Pons (tissue), 1 donor: ENCODE results near the gene SGTB.

ENCODE experiments used
- DNase-seq: peaks from one replicate; pipeline ENCODE4 v3.0.0-alpha.2; 2016; ENCODE audit warnings: low spot score

Gene SGTB

GRCh38 chr5:65721720-65722574 lies at the start of gene SGTB, which contains the start of gene NLN:
TSS of gene SGTB (minus strand) at chr5:65722109. CDS start at chr5:65720807, 1,302 bp downstream.
TSS of gene NLN (plus strand) at chr5:65722205. CDS start at chr5:65722374, 169 bp downstream.
- DNase-seq, result peak; percentile 77

GRCh38 chr5:65771266-65771665 lies 49.4 kb upstream of the SGTB start:
- DNase-seq, result peak; percentile 87

- no peak for DNase-seq
Observed at GRCh38 chr5:65769539-65769938, 47.6 kb upstream of the SGTB start.

GRCh38 chr5:65768723-65769346 lies 46.9 kb upstream of the SGTB start:
- no peak for DNase-seq

GRCh38 chr5:65767565-65767964 lies 45.7 kb upstream of the SGTB start:
- no peak for DNase-seq

- DNase-seq, result no peak
Observed at GRCh38 chr5:65766781-65767180, 44.9 kb upstream of the SGTB start.

- DNase-seq, result no peak
Observed at GRCh38 chr5:65766175-65766574, 44.3 kb upstream of the SGTB start.

- no peak for DNase-seq
Observed at GRCh38 chr5:65765582-65765981, 43.7 kb upstream of the SGTB start.

GRCh38 chr5:65762234-65762633 lies 40.3 kb upstream of the SGTB start:
- DNase-seq, result no peak

GRCh38 chr5:65760504-65761275 lies 38.8 kb upstream of the SGTB start:
- DNase-seq, result peak; percentile 97

GRCh38 chr5:65758546-65759144 lies 36.7 kb upstream of the SGTB start:
- no peak for DNase-seq

- no peak for DNase-seq
Observed at GRCh38 chr5:65753189-65753588, 31.3 kb upstream of the SGTB start.

- DNase-seq, result no peak
Observed at GRCh38 chr5:65750938-65751337, 29.0 kb upstream of the SGTB start.

- no peak for DNase-seq
Observed at GRCh38 chr5:65749956-65750355, 28.0 kb upstream of the SGTB start.

- DNase-seq, result no peak
Observed at GRCh38 chr5:65749221-65749844, 27.4 kb upstream of the SGTB start.

- peak; percentile 69 for DNase-seq
Observed at GRCh38 chr5:65742565-65743231, 20.8 kb upstream of the SGTB start.

GRCh38 chr5:65739162-65739561 lies 17.3 kb upstream of the SGTB start:
- DNase-seq, result no peak

GRCh38 chr5:65738305-65738704 lies 16.4 kb upstream of the SGTB start:
- no peak for DNase-seq

GRCh38 chr5:65737842-65738241 lies 15.9 kb upstream of the SGTB start:
- no peak for DNase-seq

GRCh38 chr5:65736011-65736410 lies 14.1 kb upstream of the SGTB start:
- no peak for DNase-seq

- DNase-seq, result no peak
Observed at GRCh38 chr5:65734921-65735320, 13.0 kb upstream of the SGTB start.
